ENCODE results near the gene RTL1. TPM values are rescaled to one million over a fixed set of nuclear protein-coding genes. Genes with fewer than 3 reads are reported as not detected.

RTL1 gene
- total and polyA plus RNA-seq, 2 donors (not counting 3 experiments of a cell fraction or from before 2014, with no cell fraction given): not detected

DNA sequence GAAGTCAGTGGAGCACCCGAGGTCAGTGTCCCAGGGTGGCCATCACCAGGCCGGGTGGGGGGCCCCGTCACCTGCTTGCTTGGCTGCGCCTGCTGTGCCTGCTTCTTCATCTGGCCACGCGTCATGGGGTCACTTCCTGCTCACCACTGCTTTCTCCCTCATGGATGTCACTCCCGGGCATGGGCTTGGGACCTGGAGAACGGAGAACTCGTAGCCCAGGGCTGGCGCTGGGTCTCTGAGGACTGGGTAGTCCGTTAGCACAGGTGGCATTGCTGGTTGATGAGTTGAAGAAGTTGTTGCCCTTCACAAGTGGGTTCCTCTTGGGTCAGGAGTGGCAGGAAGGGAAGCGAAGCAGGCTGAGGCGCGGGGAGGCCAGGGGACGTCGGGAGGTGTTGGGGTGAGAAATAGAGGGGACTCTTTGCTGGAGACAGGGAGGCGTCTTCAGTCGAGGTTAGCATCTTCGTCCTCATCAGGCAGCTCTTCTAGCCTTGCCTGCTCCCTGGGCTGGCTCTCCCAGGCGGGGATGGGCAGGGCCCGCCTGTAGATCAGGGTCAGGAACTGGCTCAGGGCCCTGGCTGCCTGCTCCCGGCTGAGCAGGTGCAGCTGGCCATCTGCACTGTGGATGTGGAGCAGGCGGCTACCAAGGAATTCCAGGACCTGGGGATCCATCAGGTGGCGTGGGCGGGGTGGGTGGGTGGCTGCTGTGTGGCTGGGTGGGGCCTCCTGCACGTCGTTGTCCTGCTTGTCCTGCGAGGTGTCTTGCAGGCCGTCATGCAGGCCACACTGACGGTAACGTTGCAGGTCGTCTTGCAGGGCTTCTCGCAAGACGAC is 23.0 kb downstream of the RTL1 start:
- dilution Hi-C loops (cut with MboI; ENCODE audit: extremely low pct_ligation_motif_present, low sequenced_read_pairs): no loop called here
- BruUV-seq (replicated peaks): no TSS peak
- TF ChIP-seq POLR2A (IDR thresholded peaks at IDR 0.05; ENCODE audit: low read depth, low read length): no peak
- no peak for TF ChIP-seq FOS (IDR thresholded peaks at IDR 0.05; ENCODE audit: borderline replicate concordance, insufficient read depth, low read length)
- no peak for TF ChIP-seq JUN (IDR thresholded peaks at IDR 0.05; ENCODE audit: borderline replicate concordance, insufficient read depth, insufficient read length, low read depth)
- no peak for TF ChIP-seq EZH2 (IDR thresholded peaks at IDR 0.05; ENCODE audit: borderline replicate concordance, low read depth, low read length, severe bottlenecking)
- TF ChIP-seq POLR2AphosphoS5 (IDR thresholded peaks at IDR 0.05; ENCODE audit: insufficient read depth, low read depth, low read length): no peak
- TF ChIP-seq, protein P1, sequence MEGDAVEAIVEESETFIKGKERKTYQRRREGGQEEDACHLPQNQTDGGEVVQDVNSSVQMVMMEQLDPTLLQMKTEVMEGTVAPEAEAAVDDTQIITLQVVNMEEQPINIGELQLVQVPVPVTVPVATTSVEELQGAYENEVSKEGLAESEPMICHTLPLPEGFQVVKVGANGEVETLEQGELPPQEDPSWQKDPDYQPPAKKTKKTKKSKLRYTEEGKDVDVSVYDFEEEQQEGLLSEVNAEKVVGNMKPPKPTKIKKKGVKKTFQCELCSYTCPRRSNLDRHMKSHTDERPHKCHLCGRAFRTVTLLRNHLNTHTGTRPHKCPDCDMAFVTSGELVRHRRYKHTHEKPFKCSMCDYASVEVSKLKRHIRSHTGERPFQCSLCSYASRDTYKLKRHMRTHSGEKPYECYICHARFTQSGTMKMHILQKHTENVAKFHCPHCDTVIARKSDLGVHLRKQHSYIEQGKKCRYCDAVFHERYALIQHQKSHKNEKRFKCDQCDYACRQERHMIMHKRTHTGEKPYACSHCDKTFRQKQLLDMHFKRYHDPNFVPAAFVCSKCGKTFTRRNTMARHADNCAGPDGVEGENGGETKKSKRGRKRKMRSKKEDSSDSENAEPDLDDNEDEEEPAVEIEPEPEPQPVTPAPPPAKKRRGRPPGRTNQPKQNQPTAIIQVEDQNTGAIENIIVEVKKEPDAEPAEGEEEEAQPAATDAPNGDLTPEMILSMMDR (IDR thresholded peaks at IDR 0.05; ENCODE audit: extremely low read depth in 1 of 2, insufficient read depth in 1 of 2, low read depth in 1 of 2, low read length in 2 of 2): no peak
- no peak for TF ChIP-seq MAX (IDR thresholded peaks at IDR 0.05; ENCODE audit: insufficient read depth, insufficient read length)
- no peak for TF ChIP-seq GATA2 (IDR thresholded peaks at IDR 0.05; ENCODE audit: insufficient read depth, insufficient read length, low read depth, low read length)
- no peak for TF ChIP-seq MYC (IDR thresholded peaks at IDR 0.05; ENCODE audit: low read depth, low read length)
- Histone ChIP-seq H3K79me2 (ENCODE audit: control insufficient read depth, insufficient read depth, low read length) (no peaks in the 10 kb centered on the region), H3K36me3 (ENCODE audit: control insufficient read depth in 2 of 2, extremely low read depth in 1 of 2, insufficient read depth in 2 of 2, low read length in 2 of 2) (peaks cover 0 to 25% of the 10 kb centered on the region in 2 experiments), H4K20me1 (replicated peaks; ENCODE audit: control insufficient read depth, extremely low read depth, insufficient read depth, low read length) (no peaks in the 10 kb centered on the region), H2AFZ (ENCODE audit: low read depth, low read length) (no peak overlapping the region), H3K4me2 (ENCODE audit: insufficient read depth, low read length) (no peak overlapping the region), H3K9me1 (replicated peaks; ENCODE audit: control insufficient read depth, extremely low read depth, insufficient read depth, low read length) (no peaks in the 10 kb centered on the region), H3K9ac (replicated peaks; ENCODE audit: extremely low read depth, insufficient read depth, low read length) (no peak overlapping the region), H3K9me3 (replicated peaks; ENCODE audit: control insufficient read depth, insufficient read depth, low read length) (no peaks in the 10 kb centered on the region), H3K27me3 (ENCODE audit: control insufficient read depth in 2 of 2, insufficient read depth in 2 of 2, low read length in 2 of 2) (no peaks in the 10 kb centered on the region), H3K27ac (ENCODE audit: insufficient read depth, low read depth, low read length) (no peak overlapping the region), H3K4me3 (replicated peaks in 1 of 3; ENCODE audit: insufficient read depth in 1 of 3, low read depth in 1 of 3, low read length in 3 of 3) (no peak overlapping the region), H3K4me1 (ENCODE audit: control insufficient read depth, extremely low read depth, insufficient read depth, low read length) (no peaks in the 10 kb centered on the region)
- DNase-seq (ENCODE audit: low read depth, low spot score): no peak
- ChIA-PET CTCF (no interaction called here), POLR2A (no interaction called here)
- no peak for FAIRE-seq
- intact Hi-C loops (cut with micrococcal nuclease): no loop called here

Measured in endothelial cell of umbilical vein (primary cell).